Activated CD8-positive, alpha-beta memory T cell treated with anti-CD3 and anti-CD28 coated beads, Interleukin-2, amount 10 ng/mL, durations not matched to agents 7 days and 5 days (primary cell): ENCODE measurements around the gene FAM124A. TPM values are rescaled to one million over a fixed set of nuclear protein-coding genes. Genes with fewer than 3 reads are reported as not detected.
"Not testable (repeated sequence)": the region's sequence is repeated elsewhere in the genome, so short reads cannot be mapped to it uniquely, and the experiment has no call there.

Experiments
- ATAC-seq: fragments of 150-1000 bp; cut with Tn5 transposase; one replicate; pipeline ENCODE4 v1.10.0; 2021; ENCODE audit warnings: moderate library complexity
- CTCF ChIA-PET: fragments of 350-600 bp; sonication (Branson Sonifier 250); formaldehyde crosslinking; loops from one replicate; lab custom pipeline; 2021; ENCODE audit warnings: antibody characterized with exemption; lab: Charles Lee
- DNase-seq: peaks from one replicate; pipeline ENCODE4 v3.0.0-alpha.2; 2020
- H3K27ac Mint-ChIP-seq: one replicate; pipeline ENCODE4 v1.8.0; 2021; ENCODE audit warnings: mild to moderate bottlenecking, mixed read lengths
- H3K27me3 Mint-ChIP-seq: one replicate; pipeline ENCODE4 v1.8.0; 2021; ENCODE audit warnings: mixed read lengths
- H3K36me3 Mint-ChIP-seq: one replicate; pipeline ENCODE4 v1.8.0; 2021; ENCODE audit warnings: mild to moderate bottlenecking, mixed read lengths
- H3K4me1 Mint-ChIP-seq: one replicate; pipeline ENCODE4 v1.8.0; 2021; ENCODE audit warnings: mixed read lengths
- H3K4me3 Mint-ChIP-seq: one replicate; pipeline ENCODE4 v1.8.0; 2021; ENCODE audit warnings: mild to moderate bottlenecking, moderate library complexity, mixed read lengths
- H3K9me3 Mint-ChIP-seq: one replicate; pipeline ENCODE4 v1.8.0; 2022; ENCODE audit warnings: low read depth, mixed read lengths
- total RNA-seq, 2 experiments: library from RNA; stranded (reverse); gene quantifications; one replicate each; pipeline ENCODE4 v1.2.3, GENCODE V29; 2021

The FAM124A gene
- total RNA-seq, 2 experiments from 2014 or later = 0.09 to 0.26 TPM

- not testable (repeated sequence) for H3K9me3 Mint-ChIP-seq, H3K27ac Mint-ChIP-seq, H3K27me3 Mint-ChIP-seq, DNase-seq, ATAC-seq, H3K4me3 Mint-ChIP-seq, H3K36me3 Mint-ChIP-seq
- CTCF ChIA-PET = interaction anchor here (2.9 to 5.2 kb wide), 3 partner anchors 138 to 509 kb away, joined by 17 to 105 read pairs (median 25); no protein-coding TSS in a partner anchor
- peaks cover 17% of the 10 kb centered on the region for H3K4me1 Mint-ChIP-seq
These were observed 66.1 kb downstream of the FAM124A start for GRCh38 chr13:51288254-51288653.

GRCh38 chr13:51291341-51291740, 69.1 kb downstream of the FAM124A start:
- ATAC-seq (no peak), DNase-seq (no peak)
- no peak overlapping the region for H3K27ac Mint-ChIP-seq
- CTCF ChIA-PET = interaction anchor here (1.8 kb wide), 1 partner anchor 9 kb away, joined by 4 read pairs; no protein-coding TSS in a partner anchor
- no peaks in the 10 kb centered on the region for H3K36me3 Mint-ChIP-seq
- peaks cover 3% of the 10 kb centered on the region for H3K27me3 Mint-ChIP-seq
- no peaks in the 10 kb centered on the region for H3K9me3 Mint-ChIP-seq
- H3K4me3 Mint-ChIP-seq = no peak overlapping the region
- H3K4me1 Mint-ChIP-seq = peaks cover 2% of the 10 kb centered on the region

- no peak for ATAC-seq
- Mint-ChIP-seq H3K36me3 (no peaks in the 10 kb centered on the region), H3K4me3 (no peak overlapping the region), H3K9me3 (no peaks in the 10 kb centered on the region), H3K27me3 (peaks cover 3% of the 10 kb centered on the region), H3K4me1 (no peaks in the 10 kb centered on the region), H3K27ac (no peak overlapping the region)
- DNase-seq = no peak
- CTCF ChIA-PET = interaction anchor here (1.8 kb wide), 1 partner anchor 10 kb away, joined by 4 read pairs; no protein-coding TSS in a partner anchor
These were observed 69.9 kb downstream of the FAM124A start for GRCh38 chr13:51292000-51292565.

GRCh38 chr13:51297556-51297955, 75.4 kb downstream of the FAM124A start:
- CTCF ChIA-PET = interaction anchor here (1.2 to 2.1 kb wide), 2 partner anchors 11 to 172 kb away, joined by 3 to 6 read pairs; no protein-coding TSS in a partner anchor
- no peak overlapping the region for H3K4me3 Mint-ChIP-seq
- H3K9me3 Mint-ChIP-seq = no peaks in the 10 kb centered on the region
- no peak for ATAC-seq
- H3K27me3 Mint-ChIP-seq = no peaks in the 10 kb centered on the region
- H3K36me3 Mint-ChIP-seq = no peaks in the 10 kb centered on the region
- no peaks in the 10 kb centered on the region for H3K4me1 Mint-ChIP-seq
- H3K27ac Mint-ChIP-seq = no peak overlapping the region
- no peak for DNase-seq

- H3K9me3 Mint-ChIP-seq = no peaks in the 10 kb centered on the region
- DNase-seq (no peak), ATAC-seq (no peak)
- H3K4me3 Mint-ChIP-seq = no peak overlapping the region
- CTCF ChIA-PET = interaction anchor here (2.1 kb wide), 1 partner anchor 12 kb away, joined by 6 read pairs; no protein-coding TSS in a partner anchor
- no peaks in the 10 kb centered on the region for H3K4me1 Mint-ChIP-seq
- H3K27me3 Mint-ChIP-seq = no peaks in the 10 kb centered on the region
- H3K27ac Mint-ChIP-seq = no peak overlapping the region
- H3K36me3 Mint-ChIP-seq = no peaks in the 10 kb centered on the region
These were observed 76.6 kb downstream of the FAM124A start for GRCh38 chr13:51298812-51299211.

GRCh38 chr13:51303063-51303552, 80.9 kb downstream of the FAM124A start:
- Mint-ChIP-seq H3K27ac (no peak overlapping the region), H3K9me3 (no peaks in the 10 kb centered on the region), H3K4me3 (no peak overlapping the region), H3K4me1 (no peaks in the 10 kb centered on the region), H3K27me3 (no peaks in the 10 kb centered on the region), H3K36me3 (no peaks in the 10 kb centered on the region)
- ATAC-seq (no peak), DNase-seq (no peak)
- CTCF ChIA-PET = no interaction called here

GRCh38 chr13:51303882-51304281, 81.7 kb downstream of the FAM124A start:
- Mint-ChIP-seq H3K4me3 (no peak overlapping the region), H3K9me3 (no peaks in the 10 kb centered on the region), H3K27ac (no peak overlapping the region), H3K36me3 (no peaks in the 10 kb centered on the region), H3K27me3 (peaks cover 4% of the 10 kb centered on the region), H3K4me1 (no peaks in the 10 kb centered on the region)
- CTCF ChIA-PET = no interaction called here
- no peak for DNase-seq
- no peak for ATAC-seq

- H3K4me1 Mint-ChIP-seq = no peaks in the 10 kb centered on the region
- no peaks in the 10 kb centered on the region for H3K36me3 Mint-ChIP-seq
- H3K27me3 Mint-ChIP-seq = peaks cover 4% of the 10 kb centered on the region
- H3K9me3 Mint-ChIP-seq = no peaks in the 10 kb centered on the region
- H3K4me3 Mint-ChIP-seq = no peak overlapping the region
- no peak for ATAC-seq
- DNase-seq = no peak
- H3K27ac Mint-ChIP-seq = no peak overlapping the region
- CTCF ChIA-PET = interaction anchor here (1.1 kb wide), 1 partner anchor 19 kb away, joined by 4 read pairs; no protein-coding TSS in a partner anchor
These were observed 83.2 kb downstream of the FAM124A start for GRCh38 chr13:51305271-51305967.

GRCh38 chr13:51308781-51309180, 86.6 kb downstream of the FAM124A start:
- H3K4me1 Mint-ChIP-seq = no peaks in the 10 kb centered on the region
- H3K4me3 Mint-ChIP-seq = no peak overlapping the region
- H3K36me3 Mint-ChIP-seq = no peaks in the 10 kb centered on the region
- H3K27me3 Mint-ChIP-seq = peaks cover 17% of the 10 kb centered on the region
- H3K9me3 Mint-ChIP-seq = no peaks in the 10 kb centered on the region
- DNase-seq = no peak
- CTCF ChIA-PET = no interaction called here
- no peak for ATAC-seq
- H3K27ac Mint-ChIP-seq = no peak overlapping the region

GRCh38 chr13:51311231-51311630, 89.0 kb downstream of the FAM124A start:
- Mint-ChIP-seq H3K27me3 (peaks cover 17% of the 10 kb centered on the region), H3K27ac (no peak overlapping the region), H3K36me3 (no peaks in the 10 kb centered on the region), H3K4me1 (no peaks in the 10 kb centered on the region), H3K4me3 (no peak overlapping the region), H3K9me3 (no peaks in the 10 kb centered on the region)
- ATAC-seq (no peak), DNase-seq (no peak)
- CTCF ChIA-PET = interaction anchor here (0.7 to 1.3 kb wide), 2 partner anchors 25 to 387 kb away, joined by 3 to 4 read pairs; no protein-coding TSS in a partner anchor

- CTCF ChIA-PET = interaction anchor here (0.7 kb wide), 1 partner anchor 386 kb away, joined by 3 read pairs; no protein-coding TSS in a partner anchor
- DNase-seq = no peak
- H3K4me3 Mint-ChIP-seq = no peak overlapping the region
- no peaks in the 10 kb centered on the region for H3K36me3 Mint-ChIP-seq
- H3K9me3 Mint-ChIP-seq = no peaks in the 10 kb centered on the region
- no peaks in the 10 kb centered on the region for H3K4me1 Mint-ChIP-seq
- peaks cover 17% of the 10 kb centered on the region for H3K27me3 Mint-ChIP-seq
- ATAC-seq = no peak
- H3K27ac Mint-ChIP-seq = no peak overlapping the region
These were observed 89.8 kb downstream of the FAM124A start for GRCh38 chr13:51311957-51312520.

GRCh38 chr13:51313619-51314018, 91.4 kb downstream of the FAM124A start:
- no peaks in the 10 kb centered on the region for H3K9me3 Mint-ChIP-seq
- ATAC-seq (no peak), DNase-seq (no peak)
- H3K4me3 Mint-ChIP-seq = no peak overlapping the region
- no peaks in the 10 kb centered on the region for H3K36me3 Mint-ChIP-seq
- no peaks in the 10 kb centered on the region for H3K4me1 Mint-ChIP-seq
- H3K27me3 Mint-ChIP-seq = peaks cover 16% of the 10 kb centered on the region
- H3K27ac Mint-ChIP-seq = no peak overlapping the region
- CTCF ChIA-PET = no interaction called here

- CTCF ChIA-PET = interaction anchor here (1.4 kb wide), 1 partner anchor 31 kb away, joined by 5 read pairs; no protein-coding TSS in a partner anchor
- H3K36me3 Mint-ChIP-seq = no peaks in the 10 kb centered on the region
These were observed 95.1 kb downstream of the FAM124A start for GRCh38 chr13:51317262-51317661.

More at GRCh38 chr13:51317262-51317661, 95.1 kb downstream of the FAM124A start:
- Mint-ChIP-seq H3K4me1 (no peaks in the 10 kb centered on the region), H3K27ac (no peak overlapping the region), H3K4me3 (no peak overlapping the region), H3K9me3 (no peaks in the 10 kb centered on the region), H3K27me3 (peaks cover 5% of the 10 kb centered on the region)
- DNase-seq (no peak), ATAC-seq (no peak)
